Testis (tissue), 2 donors: ENCODE measurements around the gene SYNRG.

Source experiments
- CTCF ChIP-seq, 3 experiments: fragments of 450-650 bp in 2 of 3; fragments of 200-600 bp in 1 of 3; sonication (generic) in 1 of 3; IDR thresholded peaks; one replicate each; pipeline ENCODE4 v1.5.1; 2016 to 2019; ENCODE audit warnings: antibody characterized with exemption in 3 of 3, mild to moderate bottlenecking in 2 of 3, moderate library complexity in 1 of 3
- POLR2A ChIP-seq: fragments of 450-650 bp; IDR thresholded peaks from one replicate; pipeline ENCODE4 v1.6.1; 2017; ENCODE audit warnings: antibody characterized with exemption, mild to moderate bottlenecking, moderate library complexity

- no peak for TF ChIP-seq CTCF (IDR thresholded peaks at IDR 0.05)
- no peak for TF ChIP-seq POLR2A
Measured at GRCh38 chr17:37519251-37519985, 89.8 kb downstream of the SYNRG start.
